GM23248 (cell line): ENCODE measurements around the gene PDCD4. TPM values are rescaled to one million over a fixed set of nuclear protein-coding genes. Genes with fewer than 3 reads are reported as not detected.

Experiments used
- DNase-seq: peaks from one replicate; pipeline ENCODE4 v3.0.0-alpha.2; 2015
- H2AFZ ChIP-seq: fragments of 200-600 bp; sonication (generic); 2 replicates; pipeline ENCODE4 v1.6.1; 2016; ENCODE audit warnings: antibody characterized with exemption
- H3F3A ChIP-seq: fragments of 200-600 bp; sonication (generic); 2 replicates; pipeline ENCODE4 v1.6.1; 2016; ENCODE audit warnings: mild to moderate bottlenecking, antibody characterized with exemption, mixed run types; ENCODE audit not compliant: insufficient read depth
- H3K27ac ChIP-seq: fragments of 200-600 bp; sonication (generic); 2 replicates; pipeline ENCODE4 v1.5.1; 2016; ENCODE audit warnings: mild to moderate bottlenecking
- H3K27me3 ChIP-seq: fragments of 200-600 bp; sonication (generic); replicated peaks from 2 replicates; pipeline ENCODE4 v1.6.1; 2016; ENCODE audit warnings: mild to moderate bottlenecking; ENCODE audit not compliant: insufficient read depth
- H3K36me3 ChIP-seq: fragments of 200-600 bp; sonication (generic); 2 replicates; pipeline ENCODE4 v1.6.1; 2016; ENCODE audit warnings: low read depth, mild to moderate bottlenecking
- H3K4me1 ChIP-seq: fragments of 200-600 bp; sonication (generic); 2 replicates; pipeline ENCODE4 v1.6.1; 2016; ENCODE audit warnings: mild to moderate bottlenecking; ENCODE audit not compliant: insufficient read depth
- H3K4me2 ChIP-seq: fragments of 200-600 bp; sonication (generic); one replicate; pipeline ENCODE4 v1.6.1; 2016; ENCODE audit warnings: mild to moderate bottlenecking; ENCODE audit not compliant: unreplicated experiment
- H3K4me3 ChIP-seq: fragments of 200-600 bp; sonication (generic); 2 replicates; pipeline ENCODE4 v1.5.1; 2016; ENCODE audit warnings: mild to moderate bottlenecking
- H3K79me2 ChIP-seq: fragments of 200-600 bp; sonication (generic); 2 replicates; pipeline ENCODE4 v1.6.1; 2016; ENCODE audit warnings: mild to moderate bottlenecking; ENCODE audit not compliant: insufficient read depth
- H3K9ac ChIP-seq: fragments of 200-600 bp; sonication (generic); 2 replicates; pipeline ENCODE4 v1.6.1; 2016; ENCODE audit warnings: mild to moderate bottlenecking
- H3K9me2 ChIP-seq: fragments of 200-600 bp; sonication (generic); 2 replicates; pipeline ENCODE4 v1.6.1; 2016; ENCODE audit warnings: mixed run types, mild to moderate bottlenecking, moderate library complexity; ENCODE audit not compliant: insufficient read depth
- H3K9me3 ChIP-seq: fragments of 200-600 bp; sonication (generic); one replicate; pipeline ENCODE4 v1.6.1; 2017; ENCODE audit warnings: low read depth
- H4K20me1 ChIP-seq: fragments of 200-600 bp; sonication (generic); 2 replicates; pipeline ENCODE4 v1.6.0; 2016; ENCODE audit not compliant: insufficient read depth
- EZH2 ChIP-seq: fragments of 200-600 bp; sonication (generic); IDR thresholded peaks from 2 replicates; pipeline ENCODE4 v1.6.1; 2018; ENCODE audit warnings: antibody characterized with exemption, mild to moderate bottlenecking; ENCODE audit not compliant: insufficient read depth, poor library complexity, severe bottlenecking
- EZH2phosphoT487 ChIP-seq: fragments of 200-600 bp; sonication (generic); IDR thresholded peaks from 2 replicates; pipeline ENCODE4 v1.6.1; 2018; ENCODE audit warnings: antibody characterized with exemption, moderate library complexity, mild to moderate bottlenecking, low read depth; ENCODE audit not compliant: insufficient read depth
- WGBS, 2 experiments: methylation state at CpG; one replicate each; pipeline ENCODE4 v1.1.6; 2015 to 2017; ENCODE audit warnings: low lambda C conversion rate in 2 of 2, low coverage in 1 of 2; ENCODE audit errors: missing lambda C conversion rate in 2 of 2; 5-methylcytosine and 5-hydroxymethylcytosine counted together
- in situ Hi-C: fragments of 300-500 bp; cut with MboI; formaldehyde crosslinking; loops from 2 replicates; pipeline ENCODE4 v1.15.0; 2020
- polyA plus RNA-seq: library from polyadenylated mRNA; unstranded; fragments of >200 nt; fragmentation: Nextera tagmentation; extraction: Ambion mirVana; gene quantifications from 2 replicates; pipeline ENCODE4 v1.2.1, GENCODE V29; 2016
- total RNA-seq: library from RNA; depleted of rRNA; stranded (reverse); fragments of >200 nt; shearing (Covaris generic); gene quantifications from 2 replicates; pipeline ENCODE4 v1.2.3, GENCODE V29; 2014

PDCD4 gene
- total and polyA plus RNA-seq, 2 experiments from 2014 or later: 49.9 to 175 TPM

GRCh38 chr10:110857265-110858171, 14.2 kb upstream of the PDCD4 start:
- no peak overlapping the region for H3K4me3 ChIP-seq
- H4K20me1 ChIP-seq: no peaks in the 10 kb centered on the region
- TF ChIP-seq EZH2 (no peak), EZH2phosphoT487 (no peak)
- no peaks in the 10 kb centered on the region for H3K79me2 ChIP-seq
- no peaks in the 10 kb centered on the region for H3K9me2 ChIP-seq
- in situ Hi-C loops: no loop called here
- H3K4me1 ChIP-seq: peaks cover 13% of the 10 kb centered on the region
- H3K27ac ChIP-seq: no peak overlapping the region
- peak; percentile 33 for DNase-seq
- H3K4me2 ChIP-seq: no peak overlapping the region
- H3K9me3 ChIP-seq: no peaks in the 10 kb centered on the region
- H3K9ac ChIP-seq: no peak overlapping the region
- H2AFZ ChIP-seq: no peak overlapping the region
- WGBS, 2 experiments: 69 to 72% methylated on average over 12 of the region's 12 CpGs
- H3K27me3 ChIP-seq: no peaks in the 10 kb centered on the region; the same call in 1 of the 2 replicates
- no peaks in the 10 kb centered on the region; the same call in 1 of the 2 replicates for H3F3A ChIP-seq
- no peaks in the 10 kb centered on the region for H3K36me3 ChIP-seq

- no peaks in the 10 kb centered on the region for H3K36me3 ChIP-seq
- H2AFZ ChIP-seq: no peak overlapping the region
- no peaks in the 10 kb centered on the region; the same call in 1 of the 2 replicates for H3F3A ChIP-seq
- TF ChIP-seq EZH2 (no peak), EZH2phosphoT487 (no peak)
- H3K27me3 ChIP-seq: no peaks in the 10 kb centered on the region; the same call in 1 of the 2 replicates
- no peaks in the 10 kb centered on the region for H3K9me3 ChIP-seq
- no peak overlapping the region for H3K4me3 ChIP-seq
- no peaks in the 10 kb centered on the region for H3K9me2 ChIP-seq
- in situ Hi-C loops: no loop called here
- WGBS, 2 experiments: 90 to 91% methylated on average over 1 of the region's 1 CpG
- no peak overlapping the region for H3K27ac ChIP-seq
- H4K20me1 ChIP-seq: no peaks in the 10 kb centered on the region
- no peaks in the 10 kb centered on the region for H3K79me2 ChIP-seq
- peaks cover 13% of the 10 kb centered on the region for H3K4me1 ChIP-seq
- no peak overlapping the region for H3K4me2 ChIP-seq
- DNase-seq: no peak
- H3K9ac ChIP-seq: no peak overlapping the region
Measured at GRCh38 chr10:110858297-110858934, 13.3 kb upstream of the PDCD4 start.

- H3K27ac ChIP-seq: no peak overlapping the region
- H3F3A ChIP-seq: peaks cover 4% of the 10 kb centered on the region; the same call in 1 of the 2 replicates
- no peak overlapping the region for H3K9ac ChIP-seq
- WGBS, 2 experiments: 53% methylated on average over 6 of the region's 6 CpGs
- no peaks in the 10 kb centered on the region for H4K20me1 ChIP-seq
- peaks cover 14% of the 10 kb centered on the region for H3K4me1 ChIP-seq
- no peaks in the 10 kb centered on the region for H3K9me3 ChIP-seq
- TF ChIP-seq EZH2 (no peak), EZH2phosphoT487 (no peak)
- no peaks in the 10 kb centered on the region for H3K27me3 ChIP-seq
- H3K79me2 ChIP-seq: no peaks in the 10 kb centered on the region
- peak; percentile 14 for DNase-seq
- no peak overlapping the region for H3K4me3 ChIP-seq
- no peaks in the 10 kb centered on the region for H3K36me3 ChIP-seq
- no peak overlapping the region for H2AFZ ChIP-seq
- in situ Hi-C loops: no loop called here
- H3K9me2 ChIP-seq: no peaks in the 10 kb centered on the region
- peak overlapping the region; percentile 13 for H3K4me2 ChIP-seq
Measured at GRCh38 chr10:110859206-110859972, 12.3 kb upstream of the PDCD4 start.

DNA sequence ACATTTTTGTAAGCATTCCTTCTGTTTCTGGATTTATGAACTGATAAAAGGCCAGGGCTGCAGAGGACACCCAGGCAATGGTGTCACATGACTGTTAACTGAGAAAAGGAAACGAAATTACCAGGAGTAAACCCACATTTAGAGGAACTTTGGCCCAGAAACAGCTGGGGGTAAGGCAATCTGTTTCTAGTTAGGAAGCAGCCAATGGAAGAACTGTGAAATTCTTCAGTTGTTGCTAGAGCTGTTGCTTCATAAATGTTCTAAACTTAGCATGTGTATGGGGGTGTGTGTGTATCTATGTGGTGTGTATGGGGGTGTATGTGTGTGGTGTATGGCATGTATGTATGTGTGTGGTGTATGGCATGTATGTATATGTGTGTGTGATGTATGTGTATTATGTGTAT, 11.8 kb upstream of the PDCD4 start:
- Histone ChIP-seq H3K36me3 (no peaks in the 10 kb centered on the region), H3K9ac (no peak overlapping the region), H3K9me2 (no peaks in the 10 kb centered on the region), H3F3A (peaks cover 10% of the 10 kb centered on the region; the same call in 1 of the 2 replicates), H2AFZ (no peak overlapping the region), H3K27ac (no peak overlapping the region), H3K9me3 (no peaks in the 10 kb centered on the region), H3K27me3 (no peaks in the 10 kb centered on the region), H3K79me2 (no peaks in the 10 kb centered on the region), H4K20me1 (no peaks in the 10 kb centered on the region), H3K4me1 (peaks cover 20% of the 10 kb centered on the region), H3K4me2 (peak overlapping the region; percentile 13), H3K4me3 (no peak overlapping the region)
- no peak for TF ChIP-seq EZH2
- in situ Hi-C loops: no loop called here
- WGBS, 2 experiments: 0% methylated on average over 1 of the region's 1 CpG
- peak; percentile 84 for DNase-seq
